ENCODE measurements around the gene IL12RB1. TPM values are rescaled to one million over a fixed set of nuclear protein-coding genes. Genes with fewer than 3 reads are reported as not detected.
A peak's percentile ranks its signal among the peaks of the same experiment; 100 is the strongest.
"Not testable (repeated sequence)": the region's sequence is repeated elsewhere in the genome, so short reads cannot be mapped to it uniquely, and the experiment has no call there.

The IL12RB1 gene
- polyA plus RNA-seq, 4 donors, result 0.13 to 0.46 (median 0.19) TPM

DNA sequence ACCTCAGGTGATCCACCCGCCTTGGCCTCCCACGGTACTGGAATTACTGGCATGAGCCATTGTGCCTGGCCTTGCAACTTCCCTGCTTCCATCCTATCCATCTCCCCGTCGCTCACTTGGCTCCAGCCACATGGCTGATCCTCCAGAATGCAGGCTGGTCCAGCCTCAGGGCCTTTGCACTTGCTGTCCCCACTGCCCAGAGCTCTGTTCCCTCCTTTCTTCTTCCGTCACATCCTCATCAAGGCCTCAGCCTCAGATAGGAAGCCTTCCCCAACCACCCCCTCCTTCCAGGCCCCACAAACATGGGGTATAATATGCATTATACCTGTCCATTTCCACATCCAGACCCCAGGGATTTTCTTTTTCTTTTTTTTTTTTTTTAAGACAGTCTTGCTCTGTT, 27.1 kb upstream of the IL12RB1 start:
- no peak for DNase-seq (ENCODE audit: low read depth in 4 of 4, low spot score in 3 of 4)

GRCh38 chr19:18112989-18113478, 26.3 kb upstream of the IL12RB1 start:
- DNase-seq (ENCODE audit: low read depth in 4 of 4, low spot score in 3 of 4), result peak in 2 of 4 donors; percentile 65 to 68

GRCh38 chr19:18110609-18111232, 24.0 kb upstream of the IL12RB1 start:
- DNase-seq (ENCODE audit: low read depth in 4 of 4, low spot score in 3 of 4), result no peak

DNA sequence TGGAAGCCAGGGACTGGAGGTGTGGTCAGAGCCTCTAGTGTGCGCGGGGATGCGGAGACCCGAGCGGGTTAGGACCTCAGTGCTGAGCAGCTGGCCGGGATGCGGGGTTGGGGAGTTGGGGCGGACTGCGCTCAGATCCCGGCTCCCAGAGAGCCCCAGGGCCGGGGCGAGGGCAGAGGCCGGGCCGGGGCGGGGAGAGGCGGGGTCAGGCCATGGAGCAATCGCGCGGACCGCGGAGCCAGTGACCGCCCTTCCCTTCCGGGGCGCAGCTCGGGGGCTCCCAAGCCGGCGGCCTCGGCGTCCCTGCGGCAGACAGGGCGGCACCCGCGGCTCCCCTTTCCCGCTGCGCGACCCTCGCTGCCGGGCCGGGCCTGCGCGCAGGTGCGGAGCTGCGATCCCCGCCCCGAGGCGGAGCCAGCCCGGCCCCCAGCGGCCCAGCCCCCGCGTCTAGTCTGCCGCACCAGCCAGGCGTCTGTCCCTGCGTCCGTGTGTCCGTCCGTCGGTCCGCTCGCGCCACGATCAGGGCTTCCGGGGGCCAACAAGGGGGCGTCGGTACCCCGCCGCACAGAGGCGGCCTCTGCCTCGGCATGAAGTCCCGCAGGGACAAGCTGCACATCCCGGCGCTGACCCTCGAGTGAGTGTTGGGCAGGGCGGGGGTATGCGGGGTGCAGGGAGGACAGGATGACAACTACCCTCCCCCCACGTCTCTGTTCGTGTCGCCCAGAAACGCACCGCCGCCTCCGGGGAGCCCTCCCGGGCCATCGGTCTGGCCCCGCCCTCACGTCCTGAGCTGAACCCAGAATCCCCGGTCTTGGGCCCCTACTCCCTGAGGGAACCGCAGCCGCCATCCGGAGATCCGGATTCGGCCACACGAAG, 23.2 kb upstream of the IL12RB1 start:
- DNase-seq (ENCODE audit: low read depth in 4 of 4, low spot score in 3 of 4), result no peak

GRCh38 chr19:18109341-18109732, 22.6 kb upstream of the IL12RB1 start:
- no peak for DNase-seq (ENCODE audit: low read depth in 4 of 4, low spot score in 3 of 4)

GRCh38 chr19:18108897-18109296, 22.2 kb upstream of the IL12RB1 start:
- DNase-seq (ENCODE audit: low read depth in 4 of 4, low spot score in 3 of 4), result no peak

GRCh38 chr19:18107235-18107634, 20.5 kb upstream of the IL12RB1 start:
- DNase-seq (ENCODE audit: low read depth in 4 of 4, low spot score in 3 of 4), result no peak

- DNase-seq (ENCODE audit: low read depth in 4 of 4, low spot score in 3 of 4), result not testable (repeated sequence)
These were observed 18.5 kb upstream of the IL12RB1 start for GRCh38 chr19:18105259-18105658.

- no peak for DNase-seq (ENCODE audit: low read depth in 4 of 4, low spot score in 3 of 4)
These were observed 18.0 kb upstream of the IL12RB1 start for GRCh38 chr19:18104793-18105131.

DNA sequence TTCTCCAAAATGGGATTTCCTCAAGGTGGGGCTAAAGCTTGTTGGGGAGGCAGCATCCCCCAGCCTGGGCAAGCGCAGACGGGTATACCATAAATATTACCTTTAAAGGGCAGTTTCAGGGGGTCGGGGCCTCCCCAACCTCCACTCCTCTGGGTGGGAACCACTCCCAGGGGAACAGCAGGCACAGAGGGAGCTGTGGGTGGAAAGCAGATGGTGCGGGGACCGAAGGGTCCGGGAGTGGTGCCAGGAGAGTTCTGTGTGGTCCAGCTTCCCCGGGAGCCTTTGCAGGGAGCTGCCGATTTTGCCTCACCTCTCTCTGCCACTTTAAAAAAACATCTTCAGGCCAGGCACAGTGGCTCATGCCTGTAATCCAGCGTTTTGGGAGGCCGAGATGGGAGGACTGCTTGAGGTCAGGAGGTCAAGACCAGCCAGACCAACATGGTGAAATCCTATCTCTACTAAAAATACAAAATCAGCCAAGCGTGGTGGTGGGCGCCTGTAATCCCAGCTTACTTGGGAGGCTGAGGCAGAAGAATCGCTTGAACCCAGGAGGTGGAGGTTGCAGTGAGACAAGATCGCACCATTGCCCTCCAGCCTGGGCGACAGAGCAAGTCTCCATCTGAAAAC, 16.3 kb upstream of the IL12RB1 start:
- no peak for DNase-seq (ENCODE audit: low read depth in 4 of 4, low spot score in 3 of 4)

DNA sequence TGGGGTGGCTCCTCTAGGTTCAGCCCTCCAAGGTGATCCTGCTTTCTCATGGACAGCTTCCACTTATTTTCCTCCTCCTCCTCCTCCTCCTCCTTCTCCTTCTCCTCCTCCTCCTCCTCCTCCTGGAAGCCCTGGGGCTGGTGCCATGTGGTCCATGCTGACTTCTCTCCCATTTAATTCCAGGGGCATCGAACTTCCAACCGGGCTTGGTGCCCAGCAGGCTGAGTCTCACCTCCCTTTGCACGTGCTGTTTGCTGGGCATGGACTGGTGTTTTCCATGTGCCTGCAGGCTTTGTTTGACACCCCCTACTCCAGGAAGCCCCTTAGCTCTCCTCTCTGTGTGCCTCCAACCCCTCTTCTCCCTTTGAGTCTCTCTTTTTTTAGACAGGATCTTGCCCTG, 14.5 kb upstream of the IL12RB1 start:
- DNase-seq (ENCODE audit: low read depth in 4 of 4, low spot score in 3 of 4), result no peak

DNA sequence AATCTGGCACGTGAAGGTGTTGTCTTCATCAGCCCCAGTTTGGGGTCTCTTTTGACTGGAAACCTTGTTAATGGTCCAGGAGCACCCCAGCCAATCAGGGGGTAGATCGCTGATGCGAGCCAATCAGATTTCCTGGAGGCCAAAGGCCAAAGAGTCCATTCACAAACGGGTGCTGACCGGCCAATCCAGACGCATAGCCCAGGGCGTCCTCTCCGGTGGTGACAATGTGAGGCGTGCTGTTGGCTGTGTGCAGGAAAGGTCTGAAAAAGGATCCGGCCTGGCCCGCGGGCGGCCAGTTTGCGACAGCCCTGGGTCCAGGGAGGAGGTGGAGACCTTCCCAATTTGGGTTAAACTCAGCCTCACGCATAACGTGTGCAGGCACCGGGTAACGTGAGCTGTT, 14.0 kb upstream of the IL12RB1 start:
- DNase-seq (ENCODE audit: low read depth in 4 of 4, low spot score in 3 of 4), result no peak

GRCh38 chr19:18099623-18099995, 12.9 kb upstream of the IL12RB1 start:
- DNase-seq (ENCODE audit: low read depth in 4 of 4, low spot score in 3 of 4), result no peak

DNA sequence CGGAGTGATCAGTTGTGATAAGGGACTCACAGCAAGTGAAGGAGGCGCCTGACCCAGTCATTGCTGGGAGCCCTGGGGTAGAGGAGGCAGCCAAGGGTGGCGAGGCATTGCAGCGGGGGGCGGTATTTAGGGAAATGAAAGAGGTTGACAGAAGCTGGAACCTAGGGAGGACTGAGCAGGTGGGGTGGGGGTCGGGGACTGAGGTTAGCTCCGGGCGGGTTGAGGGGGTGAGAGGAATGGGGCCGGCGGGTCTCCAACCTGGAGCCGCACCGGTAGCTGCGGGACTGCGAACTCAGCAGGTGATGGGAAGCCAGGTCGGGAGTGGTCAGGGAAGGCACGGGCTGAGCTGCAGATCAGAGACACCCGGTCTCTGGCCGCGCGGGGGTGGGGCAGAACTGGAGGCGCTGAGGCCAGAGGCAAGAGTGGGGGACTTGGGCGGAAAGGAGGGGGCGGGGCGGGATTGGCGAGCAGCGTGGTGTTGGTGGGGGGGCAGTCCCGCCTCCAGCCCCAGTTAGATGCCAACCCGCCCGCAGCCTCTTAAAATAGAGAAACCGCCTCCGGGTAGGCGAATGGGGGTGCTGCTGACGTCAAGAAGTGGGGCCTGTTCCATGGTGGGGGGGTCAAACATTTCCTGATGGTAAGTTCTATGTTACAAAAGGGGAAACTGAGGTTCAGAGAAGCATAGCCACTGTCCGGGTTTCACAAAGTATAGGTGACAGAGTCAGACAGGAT, 12.3 kb upstream of the IL12RB1 start:
- no peak for DNase-seq (ENCODE audit: low read depth in 4 of 4, low spot score in 3 of 4)

- DNase-seq (ENCODE audit: low read depth in 4 of 4, low spot score in 3 of 4), result no peak
These were observed 11.5 kb upstream of the IL12RB1 start for GRCh38 chr19:18097993-18098890.

DNA sequence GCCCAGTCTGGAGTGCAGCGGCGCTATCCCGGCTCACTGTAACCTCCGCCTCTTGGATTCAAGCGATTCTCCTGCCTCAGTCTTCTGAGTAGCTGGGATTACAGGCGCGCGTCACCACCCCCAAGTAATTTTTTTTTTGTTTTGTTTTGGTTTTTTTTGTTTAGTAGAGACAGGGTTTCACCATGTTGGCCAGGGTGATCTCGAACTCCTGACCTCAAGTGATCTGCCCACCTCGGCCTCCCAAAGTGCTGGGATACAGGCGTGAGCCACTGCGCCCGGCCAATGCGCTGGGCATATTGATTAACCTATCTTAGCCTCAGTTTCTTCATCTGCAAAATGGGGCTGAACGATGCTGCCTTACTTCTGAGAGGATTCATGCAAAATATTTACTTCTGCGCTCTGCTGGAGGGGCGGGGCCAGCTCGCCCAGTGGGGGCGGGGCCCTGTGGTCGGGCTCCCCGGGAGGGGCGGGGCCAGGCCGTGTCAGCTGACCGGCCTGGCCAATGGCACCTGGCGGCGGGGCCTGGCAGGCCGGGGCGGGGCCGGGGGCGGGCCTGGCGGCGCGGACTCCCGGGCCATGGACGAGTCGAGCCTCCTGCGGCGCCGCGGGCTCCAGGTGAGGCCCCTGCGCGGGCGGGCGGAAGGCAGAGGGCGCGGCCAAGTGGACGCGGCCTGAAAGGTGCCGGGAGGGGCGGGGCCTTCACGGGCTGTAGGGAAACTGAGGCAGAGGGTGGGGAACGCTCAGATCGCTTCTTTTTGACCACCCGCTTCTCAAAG, 10.7 kb upstream of the IL12RB1 start, which contains the start of gene MAST3:
Gene MAST3, plus strand, starts transcription at position 562 of the 776 bp plus-strand sequence. Its CDS starts 15 bp downstream, at position 577.
- no peak for DNase-seq (ENCODE audit: low read depth in 4 of 4, low spot score in 3 of 4)

DNA sequence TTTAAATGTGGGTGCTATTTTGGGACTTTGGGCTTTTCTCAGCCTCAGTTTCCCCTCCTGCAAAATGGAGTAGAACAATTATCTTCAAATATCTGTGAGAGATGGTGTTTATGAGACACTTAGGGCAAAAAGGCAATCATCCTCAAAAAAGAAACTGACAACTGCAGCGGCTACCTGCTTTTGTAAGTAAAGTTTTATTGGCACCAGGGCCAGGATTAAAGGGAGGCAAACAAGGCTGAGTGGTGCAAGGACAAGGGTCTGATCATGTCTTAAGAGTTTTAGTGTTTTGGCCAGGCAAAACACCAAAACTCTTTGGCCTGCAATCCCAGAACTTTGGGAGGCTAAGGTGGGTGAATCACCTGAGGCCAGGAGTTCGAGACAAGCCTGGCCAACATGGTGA, 9.5 kb upstream of the IL12RB1 start:
- DNase-seq (ENCODE audit: low read depth in 4 of 4, low spot score in 3 of 4), result no peak

GRCh38 chr19:18093439-18094161, 6.9 kb upstream of the IL12RB1 start:
- DNase-seq (ENCODE audit: low read depth in 4 of 4, low spot score in 3 of 4), result no peak
